Measurements from ENCODE around the gene ZXDC.

ZXDC gene

GRCh38 chr3:126515066-126515706 is 39.5 kb upstream of the ZXDC start:
- TF ChIP-seq, protein P1, sequence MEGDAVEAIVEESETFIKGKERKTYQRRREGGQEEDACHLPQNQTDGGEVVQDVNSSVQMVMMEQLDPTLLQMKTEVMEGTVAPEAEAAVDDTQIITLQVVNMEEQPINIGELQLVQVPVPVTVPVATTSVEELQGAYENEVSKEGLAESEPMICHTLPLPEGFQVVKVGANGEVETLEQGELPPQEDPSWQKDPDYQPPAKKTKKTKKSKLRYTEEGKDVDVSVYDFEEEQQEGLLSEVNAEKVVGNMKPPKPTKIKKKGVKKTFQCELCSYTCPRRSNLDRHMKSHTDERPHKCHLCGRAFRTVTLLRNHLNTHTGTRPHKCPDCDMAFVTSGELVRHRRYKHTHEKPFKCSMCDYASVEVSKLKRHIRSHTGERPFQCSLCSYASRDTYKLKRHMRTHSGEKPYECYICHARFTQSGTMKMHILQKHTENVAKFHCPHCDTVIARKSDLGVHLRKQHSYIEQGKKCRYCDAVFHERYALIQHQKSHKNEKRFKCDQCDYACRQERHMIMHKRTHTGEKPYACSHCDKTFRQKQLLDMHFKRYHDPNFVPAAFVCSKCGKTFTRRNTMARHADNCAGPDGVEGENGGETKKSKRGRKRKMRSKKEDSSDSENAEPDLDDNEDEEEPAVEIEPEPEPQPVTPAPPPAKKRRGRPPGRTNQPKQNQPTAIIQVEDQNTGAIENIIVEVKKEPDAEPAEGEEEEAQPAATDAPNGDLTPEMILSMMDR (conservative IDR thresholded peaks at IDR 0.05) = no peak
- no peak overlapping the region for H3K27ac ChIP-seq

- no peak overlapping the region for H3K27ac ChIP-seq
- TF ChIP-seq, protein P1 (conservative IDR thresholded peaks at IDR 0.05) = no peak
Observed at GRCh38 chr3:126514161-126514560, 38.5 kb upstream of the ZXDC start.

- no peak overlapping the region for H3K27ac ChIP-seq
- TF ChIP-seq, protein P1 (conservative IDR thresholded peaks at IDR 0.05) = no peak
Observed at GRCh38 chr3:126512916-126513650, 37.4 kb upstream of the ZXDC start.

- TF ChIP-seq, protein P1 (conservative IDR thresholded peaks at IDR 0.05) = no peak
- no peak overlapping the region for H3K27ac ChIP-seq
Observed at GRCh38 chr3:126512026-126512425, 36.3 kb upstream of the ZXDC start.

DNA sequence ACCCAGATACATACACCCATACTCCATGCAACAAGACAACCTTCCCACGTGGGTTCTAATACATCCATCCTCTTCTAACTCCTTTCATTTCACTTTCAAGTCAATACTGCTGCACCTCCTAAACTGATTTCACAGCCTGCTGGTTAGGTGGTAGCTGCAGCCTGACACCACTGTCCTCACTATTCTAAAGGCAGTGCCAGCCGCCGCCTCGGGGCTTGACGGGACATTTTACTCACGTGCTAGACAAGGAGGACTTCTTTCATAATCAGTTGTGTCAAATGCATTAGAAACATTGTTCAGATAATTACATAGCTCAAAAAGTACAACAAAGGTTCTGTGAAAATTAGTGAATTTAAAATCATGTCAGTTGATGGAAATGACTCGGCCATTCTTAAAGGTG is 35.6 kb upstream of the ZXDC start:
- TF ChIP-seq, protein P1 (conservative IDR thresholded peaks at IDR 0.05) = no peak
- no peak overlapping the region for H3K27ac ChIP-seq

DNA sequence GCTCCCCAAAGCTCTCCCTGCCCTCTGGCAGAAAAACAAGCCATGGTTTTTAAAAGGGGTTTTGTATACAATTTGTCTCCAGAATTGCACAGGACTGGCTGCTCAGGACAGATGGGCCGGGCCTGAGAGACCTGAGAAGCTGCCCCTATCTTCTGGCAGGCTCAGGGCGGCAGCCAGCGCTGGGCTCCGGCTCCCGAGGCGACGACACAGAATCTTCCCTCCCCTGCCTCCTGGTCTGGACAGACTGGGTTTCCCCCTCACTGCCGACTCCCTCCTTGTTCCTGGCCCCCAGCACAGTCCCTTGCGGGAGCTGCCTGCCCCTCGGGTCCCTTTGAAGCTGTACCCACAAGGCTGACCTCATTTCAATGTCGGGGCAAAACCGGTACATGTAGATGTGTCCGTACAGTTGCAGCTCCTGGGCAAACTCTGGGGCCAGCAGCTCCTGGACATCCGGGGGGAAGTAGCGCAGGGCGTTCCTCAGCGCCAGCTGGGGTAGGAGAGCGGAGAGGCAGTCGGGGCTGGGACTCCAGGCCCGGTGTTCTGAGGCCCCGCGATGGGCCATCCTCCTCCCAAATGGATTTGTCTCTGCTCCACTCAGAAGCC is 34.7 kb upstream of the ZXDC start:
- H3K27ac ChIP-seq = no peak overlapping the region
- TF ChIP-seq, protein P1 (conservative IDR thresholded peaks at IDR 0.05) = no peak

GRCh38 chr3:126509597-126510307 is 34.1 kb upstream of the ZXDC start:
- TF ChIP-seq, protein P1 (conservative IDR thresholded peaks at IDR 0.05) = no peak
- no peak overlapping the region for H3K27ac ChIP-seq

Data from VCaP (cell line).